OCI-LY3 (cell line): ENCODE measurements around the gene TRPM5.

Source experiments
- H2AFZ ChIP-seq: fragments of 200-600, 300-600 bp; shearing (Covaris generic); 2 replicates; pipeline ENCODE4 v1.6.0; 2014; ENCODE audit warnings: antibody characterized with exemption, low read depth, low read length
- H3K27ac ChIP-seq: fragments of 200-600, 300-600 bp; sonication (generic); 2 replicates; pipeline ENCODE4 v1.5.1; 2014; ENCODE audit warnings: mild to moderate bottlenecking, low read length, moderate library complexity, mixed read lengths
- H3K27me3 ChIP-seq: fragments of 200-600, 300-600 bp; sonication (generic); 2 replicates; pipeline ENCODE4 v1.6.1; 2014; ENCODE audit warnings: low read depth, low read length, mixed read lengths
- H3K36me3 ChIP-seq: fragments of 200-600, 300-600 bp; sonication (generic); replicated peaks from 2 replicates; pipeline ENCODE3; 2014; ENCODE audit warnings: low read depth, low read length, mixed read lengths
- H3K4me1 ChIP-seq: fragments of 300-600, 200-600 bp; sonication (generic); 2 replicates; pipeline ENCODE4 v1.6.1; 2014; ENCODE audit warnings: low read length, mixed read lengths
- H3K4me2 ChIP-seq: fragments of 200-600, 300-600 bp; sonication (generic); 2 replicates; pipeline ENCODE4 v1.6.1; 2014; ENCODE audit warnings: low read length, mixed read lengths
- H3K4me3 ChIP-seq: fragments of 300-600, 200-600 bp; sonication (generic); 2 replicates; pipeline ENCODE4 v1.5.1; 2014; ENCODE audit warnings: antibody characterized with exemption, mild to moderate bottlenecking, low read length, moderate library complexity
- H3K79me2 ChIP-seq: fragments of 300-600, 200-600 bp; shearing (Covaris generic); 2 replicates; pipeline ENCODE4 v1.6.1; 2014; ENCODE audit warnings: mild to moderate bottlenecking, low read length, mixed read lengths
- H3K9ac ChIP-seq: fragments of 300-600, 200-600 bp; shearing (Covaris generic); 2 replicates; pipeline ENCODE4 v1.6.0; 2014; ENCODE audit warnings: mild to moderate bottlenecking, low read length, moderate library complexity
- H3K9me3 ChIP-seq: fragments of 200-600, 300-600 bp; shearing (Covaris generic); 2 replicates; pipeline ENCODE4 v1.6.1; 2014; ENCODE audit warnings: low read length, mixed read lengths; ENCODE audit not compliant: insufficient read depth
- H4K20me1 ChIP-seq: fragments of 200-600, 300-600 bp; sonication (generic); 2 replicates; pipeline ENCODE4 v1.6.1; 2016; ENCODE audit warnings: low read length, mixed read lengths; ENCODE audit not compliant: insufficient read depth
- EZH2phosphoT487 ChIP-seq: fragments of 200-600 bp; shearing (Covaris generic); IDR thresholded peaks from 2 replicates; pipeline ENCODE4 v1.6.1; 2018; ENCODE audit warnings: antibody characterized with exemption, mixed run types, low read depth
- TF ChIP-seq, protein P1 (sequence below): fragments of 200-600, 300-600 bp; sonication (generic); IDR thresholded peaks from 2 replicates; pipeline ENCODE4 v1.5.1; 2014; ENCODE audit warnings: antibody characterized with exemption, low read length, low read depth

TRPM5 gene

DNA sequence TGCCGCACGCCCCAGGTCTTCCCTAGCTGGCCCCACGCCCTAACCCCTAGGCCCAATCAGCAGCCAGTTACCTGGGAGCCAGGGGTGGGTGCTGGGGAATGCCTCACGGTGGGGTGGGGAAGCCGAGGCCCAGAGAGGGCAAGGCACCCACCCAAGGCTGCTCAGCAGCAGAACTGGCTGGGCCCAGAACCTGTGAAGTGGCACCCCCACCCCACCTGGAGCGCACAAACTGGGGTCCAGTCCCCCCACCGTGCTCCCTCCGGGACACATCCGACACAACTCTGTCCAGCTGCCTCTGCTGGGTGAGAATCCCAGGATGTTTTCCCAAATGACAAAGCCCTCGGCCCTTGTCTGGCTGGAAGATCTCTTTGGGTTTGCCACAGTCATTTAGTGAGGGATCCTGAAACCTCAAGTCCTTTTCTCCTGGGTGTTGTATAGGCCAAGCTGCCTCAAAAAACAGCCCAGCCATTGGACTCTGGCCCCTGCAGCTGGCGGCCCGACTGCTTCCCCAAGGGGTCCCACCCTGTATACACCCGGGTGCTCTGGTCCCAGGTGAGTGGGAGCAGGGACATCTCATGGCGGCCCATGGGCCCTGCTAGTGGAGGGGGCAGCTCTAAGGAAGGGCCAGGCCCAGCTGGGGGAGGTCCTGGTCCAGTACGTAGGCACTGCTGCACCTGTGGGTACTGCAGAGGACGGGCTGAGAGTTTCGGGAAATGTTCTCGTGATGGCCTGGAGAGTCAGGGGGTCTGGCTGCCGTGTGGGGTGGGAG, 22.9 kb downstream of the TRPM5 start:
- Histone ChIP-seq H3K4me2 (no peak overlapping the region), H3K9me3 (no peaks in the 10 kb centered on the region), H3K4me3 (no peak overlapping the region), H2AFZ (no peak overlapping the region), H3K9ac (no peak overlapping the region), H3K36me3 (no peaks in the 10 kb centered on the region), H4K20me1 (no peaks in the 10 kb centered on the region), H3K27ac (no peak overlapping the region), H3K4me1 (peaks cover 9% of the 10 kb centered on the region), H3K27me3 (no peaks in the 10 kb centered on the region), H3K79me2 (no peaks in the 10 kb centered on the region)
- TF ChIP-seq, protein P1, sequence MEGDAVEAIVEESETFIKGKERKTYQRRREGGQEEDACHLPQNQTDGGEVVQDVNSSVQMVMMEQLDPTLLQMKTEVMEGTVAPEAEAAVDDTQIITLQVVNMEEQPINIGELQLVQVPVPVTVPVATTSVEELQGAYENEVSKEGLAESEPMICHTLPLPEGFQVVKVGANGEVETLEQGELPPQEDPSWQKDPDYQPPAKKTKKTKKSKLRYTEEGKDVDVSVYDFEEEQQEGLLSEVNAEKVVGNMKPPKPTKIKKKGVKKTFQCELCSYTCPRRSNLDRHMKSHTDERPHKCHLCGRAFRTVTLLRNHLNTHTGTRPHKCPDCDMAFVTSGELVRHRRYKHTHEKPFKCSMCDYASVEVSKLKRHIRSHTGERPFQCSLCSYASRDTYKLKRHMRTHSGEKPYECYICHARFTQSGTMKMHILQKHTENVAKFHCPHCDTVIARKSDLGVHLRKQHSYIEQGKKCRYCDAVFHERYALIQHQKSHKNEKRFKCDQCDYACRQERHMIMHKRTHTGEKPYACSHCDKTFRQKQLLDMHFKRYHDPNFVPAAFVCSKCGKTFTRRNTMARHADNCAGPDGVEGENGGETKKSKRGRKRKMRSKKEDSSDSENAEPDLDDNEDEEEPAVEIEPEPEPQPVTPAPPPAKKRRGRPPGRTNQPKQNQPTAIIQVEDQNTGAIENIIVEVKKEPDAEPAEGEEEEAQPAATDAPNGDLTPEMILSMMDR: no peak
- TF ChIP-seq EZH2phosphoT487: no peak

DNA sequence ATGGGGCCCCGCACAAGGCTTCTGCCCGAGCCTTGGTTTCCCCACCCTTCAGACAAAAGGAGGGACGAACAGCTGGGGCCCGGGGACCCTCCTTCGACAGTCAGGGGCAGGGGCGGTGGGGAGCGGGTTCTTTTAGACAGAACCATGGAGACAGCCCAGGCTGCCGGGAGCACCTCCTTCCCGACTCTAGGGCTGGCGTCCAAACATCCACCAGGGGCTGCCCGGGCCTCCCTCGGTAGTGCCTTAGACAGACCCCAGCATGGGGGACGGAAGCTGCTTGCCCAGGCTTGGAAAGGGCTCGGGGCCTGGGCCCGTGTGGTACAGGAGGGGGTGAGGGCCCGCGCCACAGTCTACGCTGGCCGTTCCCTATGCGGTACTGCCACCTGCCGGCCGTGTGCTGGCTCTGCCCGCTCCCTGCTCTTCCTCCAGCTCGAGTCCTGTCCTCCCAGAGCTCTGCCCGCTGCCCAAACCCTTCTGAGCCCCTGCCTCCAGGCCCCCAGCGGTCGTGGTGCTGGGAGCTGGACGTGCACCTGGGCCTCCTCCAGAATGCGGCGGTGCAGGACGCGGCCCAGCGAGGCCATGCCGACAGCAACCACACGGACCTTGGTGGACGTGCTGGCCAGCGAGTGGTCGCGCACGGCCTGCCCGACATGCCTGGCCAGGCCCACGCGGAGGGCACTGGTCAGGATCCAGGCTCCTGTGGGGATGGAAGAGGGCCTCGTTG, 23.6 kb downstream of the TRPM5 start:
- Histone ChIP-seq H3K4me2 (peak overlapping the region; percentile 88), H3K9ac (peak overlapping the region; percentile 62), H3K79me2 (no peaks in the 10 kb centered on the region), H3K9me3 (no peaks in the 10 kb centered on the region), H4K20me1 (no peaks in the 10 kb centered on the region), H3K4me1 (peaks cover 9% of the 10 kb centered on the region), H3K36me3 (no peaks in the 10 kb centered on the region), H2AFZ (peak overlapping the region; percentile 96), H3K4me3 (peak overlapping the region; percentile 71), H3K27me3 (no peaks in the 10 kb centered on the region), H3K27ac (no peak overlapping the region)
- TF ChIP-seq, protein P1: peak; percentile 82
- no peak for TF ChIP-seq EZH2phosphoT487

DNA sequence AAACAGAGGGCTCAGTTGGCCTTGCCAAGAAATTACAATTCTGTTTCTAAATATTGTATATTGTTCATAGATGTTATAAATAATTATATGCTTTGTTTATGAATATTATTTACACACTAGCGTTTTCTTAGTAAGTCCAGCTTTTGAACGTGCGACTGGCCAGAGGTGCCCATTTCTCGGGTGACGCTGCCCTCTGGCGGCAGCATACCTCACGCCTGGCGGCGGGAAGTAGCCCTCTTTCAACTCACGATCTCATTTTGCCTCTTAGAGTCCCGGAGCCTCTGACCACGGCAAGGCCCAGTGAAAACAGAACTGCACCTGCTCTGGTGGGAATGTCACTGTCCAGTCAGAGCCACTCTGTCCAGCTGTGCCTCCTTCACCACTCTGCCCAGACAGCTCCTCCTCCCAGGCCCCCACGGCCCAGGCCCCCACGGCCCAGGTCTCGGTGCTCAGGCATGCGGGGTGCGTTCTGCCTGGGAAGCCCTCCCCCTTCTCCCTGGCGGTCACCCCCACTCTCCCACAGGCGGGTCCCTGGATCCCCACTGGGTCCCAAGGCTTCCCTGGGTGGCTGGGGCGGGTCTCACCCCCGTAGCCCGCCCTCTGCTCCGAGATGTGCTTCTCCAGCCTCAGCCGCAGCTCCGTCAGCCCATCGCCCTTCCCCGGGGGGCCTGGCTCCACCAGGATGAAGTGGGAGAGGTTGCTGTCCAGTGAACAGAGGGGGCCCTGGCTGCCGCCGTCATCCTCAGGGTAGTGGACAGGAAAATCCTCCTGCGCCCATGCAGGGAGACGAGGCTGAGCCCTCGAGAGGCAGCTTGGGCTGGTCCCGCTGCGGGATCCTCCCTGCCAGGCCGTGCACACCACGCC, 24.4 kb downstream of the TRPM5 start:
- Histone ChIP-seq H3K4me2 (peak overlapping the region; percentile 88), H3K79me2 (no peaks in the 10 kb centered on the region), H4K20me1 (no peaks in the 10 kb centered on the region), H3K27ac (no peak overlapping the region), H3K27me3 (no peaks in the 10 kb centered on the region), H3K4me3 (peak overlapping the region; percentile 71), H3K36me3 (no peaks in the 10 kb centered on the region), H3K9me3 (no peaks in the 10 kb centered on the region), H3K9ac (peak overlapping the region; percentile 62), H2AFZ (peak overlapping the region; percentile 96), H3K4me1 (peaks cover 9% of the 10 kb centered on the region)
- TF ChIP-seq, protein P1: peak; percentile 89
- no peak for TF ChIP-seq EZH2phosphoT487
